Ovary (tissue), 9 donors: ENCODE data around the gene CAB39. TPM values are rescaled to one million over a fixed set of nuclear protein-coding genes. Genes with fewer than 3 reads are reported as not detected.

Experiments
- DNase-seq, 5 donors: peaks; one replicate each; pipeline ENCODE4 v3.0.0-alpha.2; 2019 to 2020
- H3K27ac ChIP-seq, 2 donors: fragments of 200-600 bp; one replicate each; pipeline versions ENCODE4 v1.5.1 to v1.8.0; 2019 to 2022
- H3K27me3 ChIP-seq: fragments of 200-600 bp; one replicate; pipeline ENCODE4 v1.8.0; 2022
- H3K36me3 ChIP-seq: fragments of 200-600 bp; sonication (generic); one replicate; pipeline ENCODE4 v1.5.1; 2019
- H3K4me1 ChIP-seq: one replicate; pipeline ENCODE4 v1.8.1; 2013; ENCODE audit warnings: mild to moderate bottlenecking, moderate library complexity; ENCODE audit not compliant: insufficient read depth
- H3K4me3 ChIP-seq: fragments of 200-600 bp; sonication (generic); one replicate; pipeline ENCODE4 v1.5.1; 2017
- H3K9me3 ChIP-seq, 2 donors: fragments of 200-600 bp in 1 of 2; sonication (generic) in 1 of 2; one replicate each; pipeline versions ENCODE4 v1.5.1 to v1.8.1; 2013 to 2019; ENCODE audit warnings: mild to moderate bottlenecking in 1 of 2, moderate library complexity in 1 of 2
- EP300 ChIP-seq: sonication (generic); formaldehyde crosslinking; IDR thresholded peaks from one replicate; pipeline ENCODE4 v1.6.1; 2017; ENCODE audit warnings: antibody characterized with exemption
- POLR2A ChIP-seq: fragments of 450-650 bp; IDR thresholded peaks from one replicate; pipeline ENCODE4 v1.6.1; 2017; ENCODE audit warnings: antibody characterized with exemption, mild to moderate bottlenecking, moderate library complexity
- WGBS, 3 donors: extraction: QIAGEN DNeasy Blood & Tissue Kit in 1 of 3; methylation state at CpG; one replicate each; pipeline versions ENCODE4 v1.1.5 to v1.1.7; 2013 to 2017; 5-methylcytosine and 5-hydroxymethylcytosine counted together
- intact Hi-C, 4 donors: fragments of 100-400 bp; cut with DNase I; formaldehyde crosslinking; loops; one replicate each; pipeline versions ENCODE4 v1.11.0 to v1.15.1; 2022 to 2023
- polyA plus RNA-seq, 2 donors: library from polyadenylated mRNA; stranded (reverse); fragments of 200-250 nt in 1 of 2; fragments of 350-450 nt in 1 of 2; fragmentation: Illumina TruSeq in 1 of 2; extraction: RNeasy Lipid Tissue Mini Kit (QIAGEN cat#74804) in 1 of 2; gene quantifications; one replicate each; pipeline ENCODE4 v1.2.3, GENCODE V29; 2013 to 2014
- total RNA-seq, 7 donors: library from RNA; depleted of rRNA in 2 of 7; stranded (reverse); fragments of >200 nt in 2 of 7; fragmentation: NEBNext Ultra II Directional in 3 of 7; extraction: Animal tissue kit (Norgen Biotek cat#: 25700) in 3 of 7; gene quantifications; one replicate each; pipeline versions ENCODE4 v1.1.0 to v1.2.4, GENCODE V29; 2016 to 2023
- TF ChIP-seq, protein P1 (sequence below), 3 donors: fragments of 450-650 bp in 2 of 3; fragments of 200-600 bp in 1 of 3; IDR thresholded peaks; one replicate each; pipeline versions ENCODE4 v1.5.1 to v1.8.0; 2016 to 2022; ENCODE audit warnings: antibody characterized with exemption in 3 of 3, mild to moderate bottlenecking in 1 of 3
- donor health status: DM: no; HTN: no; CAD: no; lungs with moderate emphysema.
- donor health status: DM: no; HTN: no; CAD: no.
- donor health status: Bipolar disorder and iron deficiency.
- donor health status: DM: yes; HTN: yes; CAD: no.
- donor health status: DM: no; HTN: no; CAD: no.
- donor health status: DM: yes; HTN: yes; CAD: no.

CAB39 gene
- total and polyA plus RNA-seq, 9 donors = 24.8 to 64.4 (median 50.4) TPM

GRCh38 chr2:230863031-230863430, 150.4 kb downstream of the CAB39 start:
- Histone ChIP-seq H3K36me3 (no peaks in the 10 kb centered on the region), H3K4me1 (peaks cover 7% of the 10 kb centered on the region), H3K4me3 (no peak overlapping the region), H3K9me3 (no peaks in the 10 kb centered on the region), H3K27me3 (no peaks in the 10 kb centered on the region), H3K27ac (no peak overlapping the region)
- intact Hi-C loops = no loop called here
- no peak for DNase-seq
- 66 to 78% (median 78%) methylated on average over 7 to 8 of the region's 8 CpGs for WGBS, 3 donors
- TF ChIP-seq POLR2A = no peak
- no peak for TF ChIP-seq EP300
- TF ChIP-seq, protein P1, sequence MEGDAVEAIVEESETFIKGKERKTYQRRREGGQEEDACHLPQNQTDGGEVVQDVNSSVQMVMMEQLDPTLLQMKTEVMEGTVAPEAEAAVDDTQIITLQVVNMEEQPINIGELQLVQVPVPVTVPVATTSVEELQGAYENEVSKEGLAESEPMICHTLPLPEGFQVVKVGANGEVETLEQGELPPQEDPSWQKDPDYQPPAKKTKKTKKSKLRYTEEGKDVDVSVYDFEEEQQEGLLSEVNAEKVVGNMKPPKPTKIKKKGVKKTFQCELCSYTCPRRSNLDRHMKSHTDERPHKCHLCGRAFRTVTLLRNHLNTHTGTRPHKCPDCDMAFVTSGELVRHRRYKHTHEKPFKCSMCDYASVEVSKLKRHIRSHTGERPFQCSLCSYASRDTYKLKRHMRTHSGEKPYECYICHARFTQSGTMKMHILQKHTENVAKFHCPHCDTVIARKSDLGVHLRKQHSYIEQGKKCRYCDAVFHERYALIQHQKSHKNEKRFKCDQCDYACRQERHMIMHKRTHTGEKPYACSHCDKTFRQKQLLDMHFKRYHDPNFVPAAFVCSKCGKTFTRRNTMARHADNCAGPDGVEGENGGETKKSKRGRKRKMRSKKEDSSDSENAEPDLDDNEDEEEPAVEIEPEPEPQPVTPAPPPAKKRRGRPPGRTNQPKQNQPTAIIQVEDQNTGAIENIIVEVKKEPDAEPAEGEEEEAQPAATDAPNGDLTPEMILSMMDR (IDR thresholded peaks at IDR 0.05) = no peak

- Histone ChIP-seq H3K36me3 (no peaks in the 10 kb centered on the region), H3K9me3 (no peaks in the 10 kb centered on the region), H3K27me3 (no peaks in the 10 kb centered on the region), H3K27ac (no peak overlapping the region), H3K4me3 (no peak overlapping the region), H3K4me1 (peaks cover 7% of the 10 kb centered on the region)
- no peak for TF ChIP-seq EP300
- TF ChIP-seq, protein P1 (IDR thresholded peaks at IDR 0.05) = no peak
- no peak for TF ChIP-seq POLR2A
- intact Hi-C loops = no loop called here
- WGBS, 3 donors = 67 to 73% (median 71%) methylated on average over 13 of the region's 13 CpGs
- DNase-seq = no peak
These were observed 150.9 kb downstream of the CAB39 start for GRCh38 chr2:230863442-230864121.

GRCh38 chr2:230864122-230864604, 151.5 kb downstream of the CAB39 start:
- H3K4me3 ChIP-seq = peak overlapping the region; percentile 67
- peaks cover 7% of the 10 kb centered on the region for H3K4me1 ChIP-seq
- H3K9me3 ChIP-seq = no peaks in the 10 kb centered on the region
- TF ChIP-seq, protein P1 (IDR thresholded peaks at IDR 0.05) = no peak
- TF ChIP-seq EP300 = no peak
- no peak for TF ChIP-seq POLR2A
- DNase-seq = no peak
- H3K36me3 ChIP-seq = no peaks in the 10 kb centered on the region
- intact Hi-C loops = no loop called here
- H3K27ac ChIP-seq = no peak overlapping the region
- no peaks in the 10 kb centered on the region for H3K27me3 ChIP-seq
- WGBS, 3 donors = 26 to 34% (median 32%) methylated on average over 18 of the region's 18 CpGs

DNA sequence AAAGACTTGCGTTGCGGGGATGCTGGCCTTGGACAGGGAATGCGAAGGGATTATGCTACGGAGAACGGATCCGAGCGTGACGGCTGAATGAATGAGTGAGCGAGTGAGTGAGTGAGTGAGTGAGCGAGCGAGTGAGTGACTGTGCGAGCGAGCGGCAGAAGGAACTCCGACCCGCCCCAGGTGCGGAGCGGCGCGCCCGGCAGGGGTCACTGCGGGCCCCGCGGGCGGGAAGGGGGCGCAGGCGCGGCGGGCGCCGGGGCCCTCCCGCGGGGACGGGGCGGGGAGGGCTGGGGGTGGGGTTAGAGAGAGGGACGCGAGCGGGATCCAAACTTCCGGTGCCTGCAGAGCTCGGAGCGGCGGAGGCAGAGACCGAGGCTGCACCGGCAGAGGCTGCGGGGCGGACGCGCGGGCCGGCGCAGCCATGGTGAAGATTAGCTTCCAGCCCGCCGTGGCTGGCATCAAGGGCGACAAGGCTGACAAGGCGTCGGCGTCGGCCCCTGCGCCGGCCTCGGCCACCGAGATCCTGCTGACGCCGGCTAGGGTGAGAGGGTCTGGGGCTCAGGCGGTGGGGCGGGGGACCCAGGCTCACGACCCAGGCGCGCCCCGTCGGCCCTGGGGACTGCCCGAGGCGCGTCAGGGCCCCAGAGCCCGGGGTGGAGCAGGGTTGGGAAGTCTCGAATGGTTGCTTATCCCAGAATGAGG, 152.1 kb downstream of the CAB39 start, which contains the start of gene ITM2C:
ITM2C (plus strand) TSS at position 338 of the 702 bp plus-strand sequence; CDS start at position 422, 84 bp downstream.
- Histone ChIP-seq H3K4me1 (peaks cover 7% of the 10 kb centered on the region), H3K4me3 (peak within 1 kb of the TSS; percentile 67), H3K27me3 (no peaks in the 10 kb centered on the region), H3K9me3 (no peaks in the 10 kb centered on the region), H3K27ac (peak within 1 kb of the TSS in 1 of 2 donors; percentile 28), H3K36me3 (no peaks in the 10 kb centered on the region)
- intact Hi-C loops = no loop called here
- TF ChIP-seq, protein P1 (IDR thresholded peaks at IDR 0.05) = peak in 1 of 3 donors; percentile 31
- TF ChIP-seq POLR2A (no peak), EP300 (no peak)
- WGBS, 3 donors = 0% methylated on average over 54 to 76 of the region's 76 CpGs
- DNase-seq = peak; percentile 58 to 77 (median 63)
